ENCODE results near the gene GPR89B.
"Not testable (repeated sequence)": the region's sequence is repeated elsewhere in the genome, so short reads cannot be mapped to it uniquely, and the experiment has no call there.

The GPR89B gene

GRCh38 chr1:147912553-147912952, 15.7 kb upstream of the GPR89B start:
- no peak for DNase-seq (ENCODE audit: insufficient read length, low spot score)
- no peak for FAIRE-seq
- no peak for TF ChIP-seq POLR2A (IDR thresholded peaks at IDR 0.05; ENCODE audit: low read depth, low read length)

GRCh38 chr1:147913362-147913942, 14.8 kb upstream of the GPR89B start:
- no peak for TF ChIP-seq POLR2A (IDR thresholded peaks at IDR 0.05; ENCODE audit: low read depth, low read length)
- FAIRE-seq: no peak
- DNase-seq (ENCODE audit: insufficient read length, low spot score): no peak

- no peak for TF ChIP-seq POLR2A (IDR thresholded peaks at IDR 0.05; ENCODE audit: low read depth, low read length)
- no peak for DNase-seq (ENCODE audit: insufficient read length, low spot score)
- no peak for FAIRE-seq
These were observed 8.3 kb upstream of the GPR89B start for GRCh38 chr1:147919896-147920295.

GRCh38 chr1:147924813-147925212, 3.4 kb upstream of the GPR89B start:
- no peak for DNase-seq (ENCODE audit: insufficient read length, low spot score)
- TF ChIP-seq POLR2A (IDR thresholded peaks at IDR 0.05; ENCODE audit: low read depth, low read length): no peak
- FAIRE-seq: no peak

- not testable (repeated sequence) for FAIRE-seq; DNase-seq (ENCODE audit: insufficient read length, low spot score)
These were observed 1.0 kb upstream of the GPR89B start for GRCh38 chr1:147927215-147927614.

GRCh38 chr1:147927689-147928088, 531 bp upstream of the GPR89B start:
- not testable (repeated sequence) for DNase-seq (ENCODE audit: insufficient read length, low spot score); FAIRE-seq

- not testable (repeated sequence) for FAIRE-seq; DNase-seq (ENCODE audit: insufficient read length, low spot score)
These were observed 2.9 kb downstream of the GPR89B start for GRCh38 chr1:147931137-147931536.

- DNase-seq (ENCODE audit: insufficient read length, low spot score); FAIRE-seq: not testable (repeated sequence)
These were observed 7.1 kb downstream of the GPR89B start for GRCh38 chr1:147935296-147935695.

- FAIRE-seq; DNase-seq (ENCODE audit: insufficient read length, low spot score): not testable (repeated sequence)
These were observed 12.2 kb downstream of the GPR89B start for GRCh38 chr1:147940456-147940855.

GRCh38 chr1:147942563-147942962, 14.3 kb downstream of the GPR89B start:
- DNase-seq (ENCODE audit: insufficient read length, low spot score); FAIRE-seq: not testable (repeated sequence)

- DNase-seq (ENCODE audit: insufficient read length, low spot score); FAIRE-seq: not testable (repeated sequence)
These were observed 21.3 kb downstream of the GPR89B start for GRCh38 chr1:147949517-147949916.

GRCh38 chr1:147958906-147959305, 30.7 kb downstream of the GPR89B start:
- FAIRE-seq: not testable (repeated sequence)

GRCh38 chr1:147959680-147960079, 31.5 kb downstream of the GPR89B start:
- not testable (repeated sequence) for FAIRE-seq; DNase-seq (ENCODE audit: insufficient read length, low spot score)

More at GRCh38 chr1:147958906-147959305, 30.7 kb downstream of the GPR89B start:
- not testable (repeated sequence) for DNase-seq (ENCODE audit: insufficient read length, low spot score)

GRCh38 chr1:147964575-147964974, 36.4 kb downstream of the GPR89B start:
- not testable (repeated sequence) for FAIRE-seq; DNase-seq (ENCODE audit: insufficient read length, low spot score)

- DNase-seq (ENCODE audit: insufficient read length, low spot score); FAIRE-seq: not testable (repeated sequence)
These were observed 38.4 kb downstream of the GPR89B start for GRCh38 chr1:147966657-147967056.

- not testable (repeated sequence) for FAIRE-seq; DNase-seq (ENCODE audit: insufficient read length, low spot score)
These were observed 50.9 kb downstream of the GPR89B start for GRCh38 chr1:147978896-147979651.

- not testable (repeated sequence) for DNase-seq (ENCODE audit: insufficient read length, low spot score); FAIRE-seq
These were observed 57.2 kb downstream of the GPR89B start for GRCh38 chr1:147985374-147985773.

- DNase-seq (ENCODE audit: insufficient read length, low spot score); FAIRE-seq: not testable (repeated sequence)
These were observed 59.7 kb downstream of the GPR89B start for GRCh38 chr1:147987893-147988292.

- not testable (repeated sequence) for DNase-seq (ENCODE audit: insufficient read length, low spot score); FAIRE-seq
These were observed 64.7 kb downstream of the GPR89B start for GRCh38 chr1:147992916-147993315.

GRCh38 chr1:147993400-147993799, 65.2 kb downstream of the GPR89B start:
- not testable (repeated sequence) for FAIRE-seq; DNase-seq (ENCODE audit: insufficient read length, low spot score)
